HEK293 (cell line): Measurements from ENCODE around the gene NUMBL.

ENCODE experiments used
- CTCF ChIP-seq: fragments of 450-650 bp; formaldehyde crosslinking; IDR thresholded peaks from 2 replicates; pipeline ENCODE4 v1.5.1; 2016; ENCODE audit warnings: missing biosample characterization, missing genetic modification characterization
- HIC1 ChIP-seq: fragments of 450-650 bp; formaldehyde crosslinking; IDR thresholded peaks from 2 replicates; pipeline ENCODE4 v1.5.1; 2016; ENCODE audit warnings: missing biosample characterization, missing genetic modification characterization
- HOXC10 ChIP-seq: sonication (generic); formaldehyde crosslinking; IDR thresholded peaks from 2 replicates; pipeline ENCODE4 v1.8.1; 2023; ENCODE audit warnings: mild to moderate bottlenecking, missing genetic modification reagents
- HOXD13 ChIP-seq: sonication (generic); formaldehyde crosslinking; IDR thresholded peaks from 2 replicates; pipeline ENCODE4 v1.8.0; 2022; ENCODE audit warnings: missing genetic modification reagents, borderline replicate concordance
- INSM2 ChIP-seq: fragments of 450-650 bp; formaldehyde crosslinking; IDR thresholded peaks from 2 replicates; pipeline ENCODE4 v1.5.1; 2016; ENCODE audit warnings: missing biosample characterization, missing genetic modification characterization
- KLF16 ChIP-seq: fragments of 450-650 bp; formaldehyde crosslinking; IDR thresholded peaks from 2 replicates; pipeline ENCODE4 v1.5.1; 2017; ENCODE audit warnings: missing biosample characterization, missing genetic modification characterization
- KLF9 ChIP-seq: fragments of 450-650 bp; formaldehyde crosslinking; IDR thresholded peaks from 2 replicates; pipeline ENCODE4 v1.5.1; 2016; ENCODE audit warnings: missing biosample characterization, missing genetic modification characterization, low read depth
- OVOL3 ChIP-seq: fragments of 450-650 bp; formaldehyde crosslinking; IDR thresholded peaks from 2 replicates; pipeline ENCODE4 v1.5.1; 2016; ENCODE audit warnings: missing biosample characterization, missing genetic modification characterization
- PRDM10 ChIP-seq: fragments of 450-650 bp; formaldehyde crosslinking; IDR thresholded peaks from 2 replicates; pipeline ENCODE4 v1.5.1; 2016; ENCODE audit warnings: missing biosample characterization, missing genetic modification characterization
- SCRT2 ChIP-seq: fragments of 450-650 bp; formaldehyde crosslinking; IDR thresholded peaks from 2 replicates; pipeline ENCODE4 v1.5.1; 2016; ENCODE audit warnings: missing biosample characterization, missing genetic modification characterization
- ZBTB17 ChIP-seq: fragments of 450-650 bp; formaldehyde crosslinking; IDR thresholded peaks from 2 replicates; pipeline ENCODE4 v1.5.1; 2016; ENCODE audit warnings: missing biosample characterization, missing genetic modification characterization
- ZBTB20 ChIP-seq: fragments of 450-650 bp; formaldehyde crosslinking; IDR thresholded peaks from 2 replicates; pipeline ENCODE4 v1.5.1; 2016; ENCODE audit warnings: missing biosample characterization, missing genetic modification characterization
- ZFHX2 ChIP-seq: fragments of 450-650 bp; formaldehyde crosslinking; conservative IDR thresholded peaks from 2 replicates; pipeline ENCODE4 v1.5.1; 2016; ENCODE audit warnings: missing biosample characterization, missing genetic modification characterization
- ZIC2 ChIP-seq: fragments of 450-650 bp; formaldehyde crosslinking; IDR thresholded peaks from 2 replicates; pipeline ENCODE4 v1.5.1; 2016; ENCODE audit warnings: missing biosample characterization, missing genetic modification characterization
- ZNF146 ChIP-seq: fragments of 450-650 bp; formaldehyde crosslinking; IDR thresholded peaks from 2 replicates; pipeline ENCODE4 v1.5.1; 2016; ENCODE audit warnings: missing biosample characterization, missing genetic modification characterization
- ZNF169 ChIP-seq: fragments of 450-650 bp; formaldehyde crosslinking; IDR thresholded peaks from 2 replicates; pipeline ENCODE4 v1.5.1; 2016; ENCODE audit warnings: missing biosample characterization, missing genetic modification characterization
- ZNF175 ChIP-seq: fragments of 450-650 bp; formaldehyde crosslinking; IDR thresholded peaks from 2 replicates; pipeline ENCODE4 v1.5.1; 2016; ENCODE audit warnings: missing biosample characterization, missing genetic modification characterization
- ZNF202 ChIP-seq: fragments of 450-650 bp; formaldehyde crosslinking; IDR thresholded peaks from 2 replicates; pipeline ENCODE4 v1.5.1; 2016; ENCODE audit warnings: missing biosample characterization, missing genetic modification characterization, borderline replicate concordance
- ZNF221 ChIP-seq: fragments of 450-650 bp; formaldehyde crosslinking; IDR thresholded peaks from 2 replicates; pipeline ENCODE4 v1.5.1; 2017; ENCODE audit warnings: missing biosample characterization, missing genetic modification characterization, borderline replicate concordance
- ZNF292 ChIP-seq: fragments of 450-650 bp; formaldehyde crosslinking; IDR thresholded peaks from 2 replicates; pipeline ENCODE4 v1.5.1; 2016; ENCODE audit warnings: low read depth, missing biosample characterization, missing genetic modification characterization, borderline replicate concordance
- ZNF341 ChIP-seq: fragments of 450-650 bp; formaldehyde crosslinking; IDR thresholded peaks from 2 replicates; pipeline ENCODE4; 2016; ENCODE audit warnings: low read depth, missing biosample characterization, missing genetic modification characterization
- ZNF354C ChIP-seq: fragments of 450-650 bp; formaldehyde crosslinking; IDR thresholded peaks from 2 replicates; pipeline ENCODE4 v1.5.1; 2016; ENCODE audit warnings: missing biosample characterization, missing genetic modification characterization, low read depth, borderline replicate concordance
- ZNF366 ChIP-seq: fragments of 450-650 bp; formaldehyde crosslinking; conservative IDR thresholded peaks from 2 replicates; pipeline ENCODE4 v1.5.1; 2016; ENCODE audit warnings: missing biosample characterization, missing genetic modification characterization
- ZNF529 ChIP-seq: fragments of 450-650 bp; formaldehyde crosslinking; IDR thresholded peaks from 2 replicates; pipeline ENCODE4 v1.5.1; 2017; ENCODE audit warnings: missing genetic modification characterization, missing biosample characterization; ENCODE audit not compliant: insufficient replicate concordance
- ZNF555 ChIP-seq: fragments of 450-650 bp; formaldehyde crosslinking; conservative IDR thresholded peaks from 2 replicates; pipeline ENCODE4 v1.5.1; 2017; ENCODE audit warnings: missing biosample characterization, mild to moderate bottlenecking, missing genetic modification characterization, inconsistent platforms
- ZNF624 ChIP-seq: fragments of 450-650 bp; formaldehyde crosslinking; IDR thresholded peaks from 2 replicates; pipeline ENCODE4 v1.5.1; 2017; ENCODE audit warnings: missing biosample characterization, missing genetic modification characterization
- ZNF645 ChIP-seq: fragments of 450-650 bp; formaldehyde crosslinking; IDR thresholded peaks from 2 replicates; pipeline ENCODE4; 2016; ENCODE audit warnings: missing biosample characterization, missing genetic modification characterization
- ZNF658 ChIP-seq: fragments of 450-650 bp; formaldehyde crosslinking; IDR thresholded peaks from 2 replicates; pipeline ENCODE4; 2016; ENCODE audit warnings: missing biosample characterization, missing genetic modification characterization
- ZNF701 ChIP-seq: fragments of 450-650 bp; formaldehyde crosslinking; IDR thresholded peaks from 2 replicates; pipeline ENCODE4 v1.5.1; 2016; ENCODE audit warnings: missing biosample characterization, missing genetic modification characterization
- ZNF792 ChIP-seq: fragments of 450-650 bp; formaldehyde crosslinking; IDR thresholded peaks from 2 replicates; pipeline ENCODE4 v1.5.1; 2016; ENCODE audit warnings: missing biosample characterization, missing genetic modification characterization
- ZNF830 ChIP-seq: fragments of 450-650 bp; IDR thresholded peaks from 2 replicates; pipeline ENCODE4 v1.5.0; 2018; ENCODE audit warnings: missing biosample characterization, missing genetic modification characterization, low read depth, mild to moderate bottlenecking, moderate library complexity

The NUMBL gene

DNA sequence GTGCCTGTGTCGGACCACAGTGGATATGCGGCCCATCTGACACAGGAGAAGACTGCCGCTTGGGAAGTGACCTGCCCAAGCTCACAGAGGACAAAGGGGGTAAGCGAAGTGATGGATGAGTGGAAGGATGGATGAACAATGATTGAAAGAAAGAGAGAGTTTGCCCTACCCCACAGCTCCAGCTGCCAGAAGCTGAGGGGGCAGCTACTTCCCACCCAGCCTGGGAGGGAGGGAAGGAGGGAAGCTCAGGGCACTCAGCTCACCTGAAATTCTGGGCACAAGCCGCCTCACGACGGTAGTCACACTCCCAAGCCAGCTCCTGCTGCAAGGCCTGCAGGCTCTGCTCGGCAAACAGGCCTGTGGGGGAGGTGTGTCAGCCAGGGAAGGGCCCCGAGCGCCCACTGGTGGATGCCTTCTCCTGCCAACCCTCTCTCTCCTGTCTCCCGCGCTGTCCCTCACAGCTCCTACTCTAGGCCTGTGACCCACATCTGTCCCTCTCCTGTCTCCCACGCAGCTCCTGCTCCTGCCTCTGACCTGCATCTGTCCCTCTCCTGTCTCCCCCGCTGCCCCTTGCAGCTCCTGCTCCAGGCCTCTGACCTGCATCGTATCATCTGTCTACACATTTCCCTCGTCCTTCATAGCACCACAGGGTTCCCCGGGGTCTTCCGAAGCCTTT is 12.0 kb upstream of the NUMBL start (continued):
- TF ChIP-seq ZNF555 (tag by site-specific recombination) (no peak), INSM2 (tag by site-specific recombination) (no peak), ZNF354C (tag by site-specific recombination) (no peak), HOXC10 (CRISPR knock-in tag) (no peak), ZNF366 (tag by site-specific recombination) (peak; percentile 52; the same call in 1 of the 2 replicates), ZNF341 (tag by site-specific recombination) (peak; percentile 83), ZNF202 (tag by site-specific recombination) (no peak), OVOL3 (tag by site-specific recombination) (no peak), PRDM10 (tag by site-specific recombination) (no peak), KLF9 (peak; percentile 70), ZNF645 (tag by site-specific recombination) (no peak), ZBTB20 (tag by site-specific recombination) (0 out of 2 replicates have a peak, but pooled peaks have one; percentile 13), ZNF830 (tag by site-specific recombination) (no peak), ZNF792 (no peak), ZNF292 (tag by site-specific recombination) (no peak), ZNF175 (tag by site-specific recombination) (no peak), ZNF221 (tag by site-specific recombination) (no peak), CTCF (tag by site-specific recombination) (peak; percentile 99), ZFHX2 (peak; percentile 55), SCRT2 (no peak), HOXD13 (CRISPR knock-in tag) (no peak), ZNF146 (tag by site-specific recombination) (no peak), ZBTB17 (tag by site-specific recombination) (peak; percentile 69), ZNF529 (tag by site-specific recombination) (no peak), HIC1 (tag by site-specific recombination) (no peak), ZNF658 (no peak), ZNF169 (tag by site-specific recombination) (peak; percentile 47; the same call in 1 of the 2 replicates), ZNF701 (tag by site-specific recombination) (no peak), ZIC2 (tag by site-specific recombination) (no peak), ZNF624 (tag by site-specific recombination) (no peak), KLF16 (no peak)
